Melanocyte of skin (primary cell): ENCODE data around the gene NME8. TPM values are rescaled to one million over a fixed set of nuclear protein-coding genes. Genes with fewer than 3 reads are reported as not detected.

Experiments
- total RNA-seq, 2 donors: library from RNA; depleted of rRNA; stranded (reverse); fragments of >200 nt; gene quantifications; 2 replicates each; pipeline ENCODE4 v1.2.3, GENCODE V29; 2012

NME8 gene
- not detected for total RNA-seq

DNA sequence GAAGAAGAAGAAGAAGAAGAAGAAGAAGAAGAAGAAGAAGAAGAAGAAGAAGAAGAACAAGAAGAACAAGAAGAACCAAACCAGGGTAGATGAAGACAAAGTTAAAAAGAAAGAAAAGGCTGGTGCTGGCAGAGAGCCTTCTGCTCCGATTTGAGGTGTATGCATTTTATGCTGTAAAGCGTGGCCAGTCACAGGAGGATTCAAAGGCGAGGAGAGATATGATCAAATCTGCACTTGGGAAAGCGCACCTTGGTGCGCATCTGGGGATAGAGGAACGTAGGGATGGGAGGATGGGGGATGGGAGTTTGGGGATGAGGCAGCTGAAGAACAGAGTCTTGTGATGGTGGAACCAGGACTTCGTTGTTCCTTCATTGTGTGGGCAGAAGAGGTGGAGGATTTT lies at the start of gene NME8:
Gene NME8 (plus strand): TSS at position 301 of the 400 bp plus-strand sequence. CDS start 1,670 bp downstream, outside the sequence.

DNA sequence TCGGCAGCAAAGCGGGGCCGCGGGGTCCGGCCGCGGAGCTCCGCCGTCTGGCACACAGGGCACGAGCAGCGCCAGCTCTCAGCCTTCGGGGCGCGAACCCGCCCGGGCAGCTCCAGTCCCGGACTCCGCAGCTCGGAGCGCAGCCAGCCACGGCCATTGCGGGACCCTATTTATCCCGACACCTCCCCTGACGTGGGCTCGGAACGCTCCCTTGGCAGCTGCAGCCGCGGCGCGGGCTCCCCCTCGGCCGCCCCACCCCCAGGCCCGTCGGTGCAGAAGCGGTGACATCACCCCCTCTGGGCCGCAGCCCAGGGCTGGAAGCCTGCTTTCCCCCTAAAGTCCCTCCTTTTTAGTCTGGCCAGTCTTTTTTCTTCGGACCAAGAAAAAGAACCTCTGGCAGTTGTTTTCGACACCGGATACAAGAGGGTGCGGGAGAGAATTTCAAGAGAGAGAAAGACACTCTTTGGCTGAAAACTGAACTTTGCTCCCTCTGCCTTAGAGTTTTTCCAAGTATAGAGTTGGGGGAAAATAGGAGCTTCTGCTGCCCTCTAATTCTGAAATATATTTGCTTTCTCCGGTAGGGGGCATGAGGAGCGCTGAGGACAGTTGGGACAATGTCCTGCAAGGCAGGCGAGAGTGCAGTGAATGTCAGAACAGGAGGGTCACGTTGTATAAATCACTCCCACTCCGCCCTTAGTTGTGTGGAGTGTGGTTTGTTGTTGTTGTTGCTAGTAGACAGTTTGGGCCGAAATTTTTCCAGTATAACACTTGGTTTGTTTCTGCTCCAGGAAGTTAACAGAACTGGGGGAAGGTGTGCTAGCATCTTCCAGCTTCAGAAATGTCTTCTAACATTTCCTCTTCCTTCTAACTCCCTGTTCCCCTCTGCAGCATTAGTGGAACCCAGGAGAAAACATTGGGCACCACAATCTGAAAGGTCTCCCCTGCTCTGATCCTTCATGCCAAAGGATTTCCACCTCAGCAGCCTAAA lies 68.6 kb downstream of the NME8 start, which contains the start of gene SFRP4:
Gene SFRP4 (minus strand): TSS at position 145 of the 988 bp plus-strand sequence. CDS start 280 bp downstream, outside the sequence.

GRCh38 chr7:37920305-37920848 lies 72.0 kb downstream of the NME8 start, which contains the start of gene EPDR1:
Gene EPDR1, plus strand, starts transcription at chr7:37920640. Its CDS starts 300 bp downstream, at chr7:37920940.

Other genes with a start within 250 kb of the NME8 start
- not detected for gene GPR141, start 164.8 kb upstream of the NME8 start, total RNA-seq
- 1 to 10 TPM in 1 of 2 donors, not detected in 1; 1.4 TPM for gene SFRP4, start 68.2 kb downstream of the NME8 start, total RNA-seq
- gene EPDR1, start 72.0 kb downstream of the NME8 start, total RNA-seq, result 100 to 1,000 TPM in 1 of 2 donors, 10 to 100 TPM in 1; 47.3 to 105 TPM